ENCODE results near the gene CD70. TPM values are rescaled to one million over a fixed set of nuclear protein-coding genes. Genes with fewer than 3 reads are reported as not detected.
"Not testable (repeated sequence)": the region's sequence is repeated elsewhere in the genome, so short reads cannot be mapped to it uniquely, and the experiment has no call there.

CD70 gene
- total and polyA plus RNA-seq, 4 experiments from 2014 or later = 1.8 to 3.0 (median 1.9) TPM

- Mint-ChIP-seq H3K4me3 (no peak overlapping the region), H3K36me3 (no peaks in the 10 kb centered on the region), H3K9me3 (no peaks in the 10 kb centered on the region), H3K27ac (no peak overlapping the region), H3K27me3 (peaks cover 1 to 4% of the 10 kb centered on the region in 2 donors), H3K4me1 (peaks cover 0 to 1% (median 0%) of the 10 kb centered on the region in 4 donors)
- no peak overlapping the region for H3K27ac ChIP-seq (ENCODE audit: low read depth, low read length)
- H3K4me3 ChIP-seq (ENCODE audit: low read length in 2 of 2) = no peak overlapping the region
- POLR2A ChIA-PET (ENCODE audit: partially characterized antibody) = no interaction called here
- H3K36me3 ChIP-seq (ENCODE audit: insufficient read depth, low read length) = no peaks in the 10 kb centered on the region
- no peaks in the 10 kb centered on the region for H3K27me3 ChIP-seq (ENCODE audit: insufficient read depth, low read length)
- CTCF ChIA-PET (ENCODE audit: partially characterized antibody) = no interaction called here
- no peaks in the 10 kb centered on the region for H3K9me3 ChIP-seq (ENCODE audit: control insufficient read depth in 1 of 2, low read length in 2 of 2)
- intact Hi-C loops (cut with micrococcal nuclease) = no loop called here
- DNase-seq = no peak
- H3K4me1 ChIP-seq (ENCODE audit: insufficient read depth, low read length) = no peaks in the 10 kb centered on the region
These were observed 35.8 kb upstream of the CD70 start for GRCh38 chr19:6626764-6627163.

- Histone ChIP-seq H3K36me3 (ENCODE audit: insufficient read depth, low read length) (no peaks in the 10 kb centered on the region), H3K27me3 (ENCODE audit: insufficient read depth, low read length) (no peaks in the 10 kb centered on the region), H3K4me1 (ENCODE audit: insufficient read depth, low read length) (no peaks in the 10 kb centered on the region), H3K9me3 (ENCODE audit: control insufficient read depth in 1 of 2, low read length in 2 of 2) (peaks cover 0 to 3% of the 10 kb centered on the region in 2 donors), H3K4me3 (ENCODE audit: low read length in 2 of 2) (no peak overlapping the region), H3K27ac (ENCODE audit: low read depth, low read length) (no peak overlapping the region)
- no peak for DNase-seq
- POLR2A ChIA-PET (ENCODE audit: partially characterized antibody) = no interaction called here
- Mint-ChIP-seq H3K27me3 (peaks cover 8 to 13% of the 10 kb centered on the region in 2 donors), H3K36me3 (peaks cover 0 to 2% of the 10 kb centered on the region in 2 donors), H3K9me3 (peaks cover 2 to 17% (median 10%) of the 10 kb centered on the region in 8 donors), H3K27ac (no peak overlapping the region), H3K4me1 (peaks cover 0 to 4% (median under 1%) of the 10 kb centered on the region in 4 donors), H3K4me3 (no peak overlapping the region)
- CTCF ChIA-PET (ENCODE audit: partially characterized antibody) = interaction anchor here (0.7 to 1.3 kb wide), 3 partner anchors 14 to 380 kb away, joined by 3 read pairs; no protein-coding TSS in a partner anchor
- intact Hi-C loops (cut with micrococcal nuclease) = no loop called here
These were observed 26.4 kb upstream of the CD70 start for GRCh38 chr19:6617374-6617773.

- H3K27me3 Mint-ChIP-seq = peaks cover 9 to 24% of the 10 kb centered on the region in 2 donors
- no peak overlapping the region for H3K4me3 ChIP-seq (ENCODE audit: low read length in 2 of 2)
- peaks cover 0 to 4% (median under 1%) of the 10 kb centered on the region in 4 donors for H3K4me1 Mint-ChIP-seq
- peaks cover 2 to 17% (median 10%) of the 10 kb centered on the region in 8 donors for H3K9me3 Mint-ChIP-seq
- H3K36me3 Mint-ChIP-seq = peaks cover 0 to 2% of the 10 kb centered on the region in 2 donors
- ChIA-PET POLR2A (ENCODE audit: partially characterized antibody) (no interaction called here), CTCF (ENCODE audit: partially characterized antibody) (no interaction called here)
- H3K36me3 ChIP-seq (ENCODE audit: insufficient read depth, low read length) = no peaks in the 10 kb centered on the region
- H3K27ac Mint-ChIP-seq = no peak overlapping the region
- no peak overlapping the region for H3K4me3 Mint-ChIP-seq
- H3K27me3 ChIP-seq (ENCODE audit: insufficient read depth, low read length) = no peaks in the 10 kb centered on the region
- peaks cover 0 to 3% of the 10 kb centered on the region in 2 donors for H3K9me3 ChIP-seq (ENCODE audit: control insufficient read depth in 1 of 2, low read length in 2 of 2)
- intact Hi-C loops (cut with micrococcal nuclease) = no loop called here
- DNase-seq = no peak
- no peak overlapping the region for H3K27ac ChIP-seq (ENCODE audit: low read depth, low read length)
- no peaks in the 10 kb centered on the region for H3K4me1 ChIP-seq (ENCODE audit: insufficient read depth, low read length)
These were observed 25.1 kb upstream of the CD70 start for GRCh38 chr19:6616011-6616410.

GRCh38 chr19:6613711-6614110 is 22.8 kb upstream of the CD70 start:
- CTCF ChIA-PET (ENCODE audit: partially characterized antibody) = interaction anchor here (1.4 kb wide), 1 partner anchor 18 kb away, joined by 4 read pairs; no protein-coding TSS in a partner anchor
- Mint-ChIP-seq H3K36me3 (peaks cover 0 to 2% of the 10 kb centered on the region in 2 donors), H3K4me1 (peaks cover 0 to 6% (median under 1%) of the 10 kb centered on the region in 4 donors)

GRCh38 chr19:6610934-6611852 is 20.2 kb upstream of the CD70 start:
- Mint-ChIP-seq H3K27me3 (peaks cover 18 to 36% of the 10 kb centered on the region in 2 donors), H3K36me3 (no peaks in the 10 kb centered on the region)
- CTCF ChIA-PET (ENCODE audit: partially characterized antibody) = no interaction called here

More at GRCh38 chr19:6613711-6614110, 22.8 kb upstream of the CD70 start:
- H3K36me3 ChIP-seq (ENCODE audit: insufficient read depth, low read length) = no peaks in the 10 kb centered on the region
- H3K27me3 Mint-ChIP-seq = peaks cover 18 to 38% of the 10 kb centered on the region in 2 donors
- no peak overlapping the region for H3K4me3 ChIP-seq (ENCODE audit: low read length in 2 of 2)
- H3K9me3 ChIP-seq (ENCODE audit: control insufficient read depth in 1 of 2, low read length in 2 of 2) = no peaks in the 10 kb centered on the region
- H3K27ac Mint-ChIP-seq = no peak overlapping the region
- H3K9me3 Mint-ChIP-seq = peaks cover 0 to 13% (median 10%) of the 10 kb centered on the region in 8 donors
- no peak for DNase-seq
- no peak overlapping the region for H3K4me3 Mint-ChIP-seq
- POLR2A ChIA-PET (ENCODE audit: partially characterized antibody) = no interaction called here
- intact Hi-C loops (cut with micrococcal nuclease) = no loop called here
- no peaks in the 10 kb centered on the region for H3K4me1 ChIP-seq (ENCODE audit: insufficient read depth, low read length)
- H3K27me3 ChIP-seq (ENCODE audit: insufficient read depth, low read length) = no peaks in the 10 kb centered on the region
- H3K27ac ChIP-seq (ENCODE audit: low read depth, low read length) = no peak overlapping the region

GRCh38 chr19:6608940-6609339 is 18.0 kb upstream of the CD70 start:
- intact Hi-C loops (cut with micrococcal nuclease) = loop anchor here (10.0 kb wide), 1 partner anchor 74 kb away; the partner anchor contains the start of gene TNFSF9
- ChIA-PET CTCF (ENCODE audit: partially characterized antibody) (no interaction called here), POLR2A (ENCODE audit: partially characterized antibody) (no interaction called here)
- H3K4me1 Mint-ChIP-seq = peaks cover 3 to 6% (median 6%) of the 10 kb centered on the region in 4 donors
- H3K9me3 Mint-ChIP-seq = peaks cover 0 to 3% (median 0%) of the 10 kb centered on the region in 8 donors
- H3K27me3 ChIP-seq (ENCODE audit: insufficient read depth, low read length) = no peaks in the 10 kb centered on the region
- no peaks in the 10 kb centered on the region for H3K36me3 ChIP-seq (ENCODE audit: insufficient read depth, low read length)
- no peak overlapping the region for H3K27ac Mint-ChIP-seq
- H3K4me1 ChIP-seq (ENCODE audit: insufficient read depth, low read length) = peaks cover 5% of the 10 kb centered on the region
- H3K36me3 Mint-ChIP-seq = no peaks in the 10 kb centered on the region
- H3K4me3 ChIP-seq (ENCODE audit: low read length in 2 of 2) = no peak overlapping the region
- H3K4me3 Mint-ChIP-seq = no peak overlapping the region
- H3K9me3 ChIP-seq (ENCODE audit: control insufficient read depth in 1 of 2, low read length in 2 of 2) = no peaks in the 10 kb centered on the region
- DNase-seq = no peak
- peaks cover 11 to 30% of the 10 kb centered on the region in 2 donors for H3K27me3 Mint-ChIP-seq
- no peak overlapping the region for H3K27ac ChIP-seq (ENCODE audit: low read depth, low read length)

More at GRCh38 chr19:6610934-6611852, 20.2 kb upstream of the CD70 start:
- H3K27ac ChIP-seq (ENCODE audit: low read depth, low read length) = no peak overlapping the region
- H3K36me3 ChIP-seq (ENCODE audit: insufficient read depth, low read length) = no peaks in the 10 kb centered on the region
- no peaks in the 10 kb centered on the region for H3K4me1 ChIP-seq (ENCODE audit: insufficient read depth, low read length)
- Mint-ChIP-seq H3K9me3 (peaks cover 0 to 3% (median 0%) of the 10 kb centered on the region in 8 donors), H3K4me1 (peaks cover 0 to 6% (median under 1%) of the 10 kb centered on the region in 4 donors), H3K4me3 (no peak overlapping the region), H3K27ac (no peak overlapping the region)
- H3K4me3 ChIP-seq (ENCODE audit: low read length in 2 of 2) = no peak overlapping the region
- POLR2A ChIA-PET (ENCODE audit: partially characterized antibody) = no interaction called here
- intact Hi-C loops (cut with micrococcal nuclease) = no loop called here
- no peak for DNase-seq
- H3K9me3 ChIP-seq (ENCODE audit: control insufficient read depth in 1 of 2, low read length in 2 of 2) = no peaks in the 10 kb centered on the region
- H3K27me3 ChIP-seq (ENCODE audit: insufficient read depth, low read length) = no peaks in the 10 kb centered on the region

GRCh38 chr19:6608146-6608545 is 17.2 kb upstream of the CD70 start:
- H3K9me3 ChIP-seq (ENCODE audit: control insufficient read depth in 1 of 2, low read length in 2 of 2); H3K36me3 ChIP-seq (ENCODE audit: insufficient read depth, low read length); H3K27ac ChIP-seq (ENCODE audit: low read depth, low read length); H3K27ac Mint-ChIP-seq; H3K4me3 Mint-ChIP-seq; H3K27me3 ChIP-seq (ENCODE audit: insufficient read depth, low read length); H3K9me3 Mint-ChIP-seq; H3K4me3 ChIP-seq (ENCODE audit: low read length in 2 of 2); H3K36me3 Mint-ChIP-seq; POLR2A ChIA-PET (ENCODE audit: partially characterized antibody); DNase-seq: not testable (repeated sequence)
- CTCF ChIA-PET (ENCODE audit: partially characterized antibody) = interaction anchor here (0.6 kb wide), 1 partner anchor 23 kb away, joined by 3 read pairs; no protein-coding TSS in a partner anchor
- peaks cover 11 to 28% of the 10 kb centered on the region in 2 donors for H3K27me3 Mint-ChIP-seq
- H3K4me1 Mint-ChIP-seq = peaks cover 7 to 14% (median 11%) of the 10 kb centered on the region in 4 donors
- intact Hi-C loops (cut with micrococcal nuclease) = loop anchor here (10.0 kb wide), 1 partner anchor 73 kb away; the partner anchor contains the start of gene TNFSF9
- peaks cover 12% of the 10 kb centered on the region for H3K4me1 ChIP-seq (ENCODE audit: insufficient read depth, low read length)
